Renal cortex interstitium (tissue), 11 donors: ENCODE measurements around the gene BRD1. TPM values are rescaled to one million over a fixed set of nuclear protein-coding genes. Genes with fewer than 3 reads are reported as not detected.
"Not testable (repeated sequence)": the region's sequence is repeated elsewhere in the genome, so short reads cannot be mapped to it uniquely, and the experiment has no call there.

Source experiments
- DNase-seq, 11 donors: peaks; one replicate each; pipeline ENCODE4 v3.0.0-alpha.2; 2013; ENCODE audit warnings: low read depth in 9 of 11, low spot score in 4 of 11; ENCODE audit errors: extremely low read depth in 1 of 11
- polyA plus RNA-seq, 3 donors: library from polyadenylated mRNA; unstranded; fragments of 120-200 nt; gene quantifications; one replicate each; pipeline ENCODE4 v1.2.1, GENCODE V29; 2013; ENCODE audit not compliant: insufficient read length in 3 of 3

Gene BRD1
- polyA plus RNA-seq, 3 donors, result 34.5 to 42.1 (median 41.9) TPM

DNA sequence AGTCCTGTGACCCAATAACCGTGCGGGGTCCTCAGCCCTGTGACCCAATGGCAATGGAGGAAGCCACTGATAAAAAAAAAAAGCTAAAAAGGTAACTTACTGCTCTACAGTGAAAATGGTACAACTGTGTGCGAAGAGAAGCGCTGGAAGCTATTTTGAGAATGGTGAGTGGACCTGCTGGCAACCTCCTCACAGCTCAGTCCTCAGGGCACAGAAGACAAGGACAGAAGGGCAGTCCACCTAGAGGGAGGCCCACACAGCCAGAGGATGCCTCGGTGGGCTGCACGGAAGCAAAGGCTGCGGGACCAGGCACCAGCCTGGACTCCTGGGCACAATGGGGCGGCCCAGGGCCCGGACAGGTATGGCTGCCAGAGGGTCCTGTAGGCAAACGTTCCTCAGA lies 35.6 kb downstream of the BRD1 start:
- DNase-seq, result no peak

DNA sequence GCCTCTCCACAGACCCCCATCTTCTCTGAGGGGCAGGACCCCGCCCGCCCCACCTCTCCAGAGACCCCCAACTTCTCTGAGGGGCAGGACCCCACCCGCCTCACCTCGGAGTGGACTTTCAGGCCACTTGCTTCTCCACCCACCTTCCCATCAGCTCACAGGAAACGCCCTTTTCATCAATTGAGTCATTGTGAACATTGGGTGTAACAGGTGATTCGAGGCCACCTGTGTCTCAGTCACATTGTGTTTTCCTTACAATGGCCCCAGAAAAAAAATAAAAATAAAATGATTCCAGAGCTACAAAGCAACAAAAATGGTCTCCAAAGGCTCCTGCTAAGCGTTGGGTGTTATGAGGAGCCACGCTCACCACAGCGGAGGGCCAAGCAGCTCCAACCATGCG lies 36.0 kb downstream of the BRD1 start:
- no peak for DNase-seq

DNA sequence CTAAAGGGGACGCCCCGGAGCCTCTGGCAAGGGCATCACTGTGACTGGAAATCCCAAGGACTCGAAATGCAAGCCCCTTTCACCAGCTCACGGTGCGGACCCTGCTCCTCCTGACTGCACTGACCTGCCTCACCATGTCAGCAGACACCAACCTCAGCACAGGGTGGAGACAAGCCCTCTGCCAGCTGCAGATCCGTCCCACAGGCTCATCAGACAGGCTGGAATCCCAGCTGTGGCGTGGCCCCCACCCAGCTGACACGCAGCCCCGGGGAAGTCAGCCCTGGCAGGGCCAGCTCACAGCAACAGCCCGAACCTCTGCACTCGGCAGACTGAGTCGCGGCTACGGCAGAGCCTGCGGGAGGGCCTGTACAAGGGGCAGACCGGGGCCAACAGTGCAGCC lies 36.8 kb downstream of the BRD1 start:
- DNase-seq, result no peak

DNA sequence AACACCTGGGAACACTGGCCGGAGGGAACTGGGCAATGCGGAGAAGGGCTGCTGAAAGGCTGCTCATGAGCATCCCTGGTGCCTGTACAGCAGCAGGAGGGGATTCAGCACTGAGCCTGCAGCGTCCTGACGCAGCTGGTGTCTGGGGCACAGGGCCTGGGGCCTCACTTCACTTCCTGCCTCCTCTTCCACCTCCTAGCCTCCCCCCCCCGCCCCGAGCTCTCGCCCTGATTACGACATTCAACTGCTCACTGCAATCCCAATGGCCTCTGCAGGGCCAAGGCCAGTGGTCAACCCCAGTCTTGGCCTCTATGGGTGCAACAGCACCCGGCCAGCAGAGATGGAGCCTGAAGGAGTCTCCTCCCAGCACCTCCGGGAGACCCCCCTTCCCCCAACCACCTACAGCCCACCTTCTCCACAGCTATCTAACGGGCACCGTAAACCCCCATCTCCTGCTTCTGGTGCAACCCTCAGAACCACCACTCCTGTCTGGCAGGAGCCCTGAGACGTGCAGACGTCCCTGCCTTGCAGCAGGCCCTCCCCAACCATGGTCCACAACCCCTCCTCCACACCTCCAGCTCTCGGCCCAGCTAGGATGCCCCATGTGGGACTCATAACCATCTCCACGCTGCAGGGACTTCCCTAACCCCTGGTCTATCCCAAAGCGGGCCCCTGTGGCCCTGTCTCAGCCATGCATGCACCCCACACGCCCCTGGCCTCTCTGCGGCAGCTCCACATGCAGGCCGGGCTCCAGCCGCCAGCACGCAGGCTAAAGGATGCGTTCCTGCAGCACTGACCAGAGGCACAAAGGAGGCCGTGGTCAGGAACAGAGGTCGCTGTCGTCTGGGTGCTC lies 38.2 kb downstream of the BRD1 start:
- DNase-seq, result no peak

DNA sequence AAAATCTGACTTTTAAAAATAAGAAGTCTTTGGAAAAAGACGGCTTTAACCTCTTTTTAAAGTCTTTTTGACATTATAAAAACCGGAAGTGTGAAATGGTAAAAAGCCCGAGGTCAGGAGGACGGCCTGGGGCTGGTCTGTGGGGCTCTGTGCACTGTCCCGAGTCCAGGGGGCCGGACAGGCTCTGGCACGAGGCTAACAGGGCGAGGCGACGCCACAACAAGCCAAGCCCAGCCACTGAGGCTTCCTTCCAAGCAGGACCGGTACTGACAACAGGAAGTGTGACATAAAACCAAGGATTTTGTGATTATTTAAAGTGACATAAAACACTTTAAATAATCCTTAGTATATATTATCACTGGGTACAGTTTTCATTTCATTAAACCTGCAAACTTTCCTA lies 39.2 kb downstream of the BRD1 start:
- no peak for DNase-seq

DNA sequence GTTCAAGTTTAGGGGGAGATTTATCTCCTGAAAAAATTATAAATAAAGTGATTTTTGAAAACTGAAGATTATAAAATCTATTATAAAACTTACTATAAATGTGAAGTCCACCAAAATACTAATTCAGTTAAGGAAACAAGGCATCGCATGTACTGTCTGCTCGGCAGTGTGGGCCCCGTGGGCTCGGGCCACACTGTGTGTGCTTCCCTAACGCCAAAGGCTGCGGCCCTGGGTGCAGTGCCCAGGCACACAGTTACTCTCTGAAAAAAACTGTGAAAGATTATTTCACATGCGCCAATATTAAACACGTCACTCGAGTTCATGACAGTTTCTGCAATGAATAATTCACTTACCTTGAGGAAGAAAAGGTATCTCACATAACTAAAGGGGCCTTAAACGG lies 39.8 kb downstream of the BRD1 start:
- DNase-seq, result no peak

DNA sequence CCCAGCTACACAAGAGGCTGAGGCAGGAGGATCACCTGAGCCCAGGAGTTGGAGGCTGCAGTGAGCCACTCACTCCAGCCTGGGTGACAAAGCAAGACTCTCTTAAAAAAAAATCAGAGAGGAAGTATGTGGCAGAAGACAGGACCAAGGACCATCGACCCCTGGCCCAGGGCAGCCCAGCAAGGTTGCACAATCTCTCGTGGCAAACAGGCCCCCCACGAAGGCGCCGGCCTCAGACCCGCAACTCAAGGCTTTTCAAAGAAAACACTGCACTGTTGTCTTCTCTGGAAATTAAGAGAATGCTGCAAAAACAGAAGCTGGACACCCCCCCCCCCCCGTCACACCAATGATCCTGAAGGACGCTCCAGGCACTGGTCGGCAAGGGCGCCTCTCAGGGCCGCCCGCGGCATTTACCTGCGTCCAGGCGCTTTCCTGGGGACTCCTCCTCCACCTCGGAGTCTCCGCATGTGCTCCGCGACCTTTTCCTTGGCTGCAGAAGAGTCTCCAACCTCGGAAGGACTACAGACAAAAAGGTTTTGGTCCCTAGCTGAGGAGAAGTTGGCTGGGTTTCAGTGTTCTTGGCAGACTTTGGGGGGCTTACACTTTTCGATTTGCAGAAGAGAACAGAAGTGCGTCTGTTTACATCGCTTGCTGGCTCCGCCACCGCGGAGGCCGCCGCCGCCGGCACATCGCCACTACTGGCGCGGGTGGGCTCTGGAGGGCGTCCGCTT lies 40.5 kb downstream of the BRD1 start:
- DNase-seq, result no peak

DNA sequence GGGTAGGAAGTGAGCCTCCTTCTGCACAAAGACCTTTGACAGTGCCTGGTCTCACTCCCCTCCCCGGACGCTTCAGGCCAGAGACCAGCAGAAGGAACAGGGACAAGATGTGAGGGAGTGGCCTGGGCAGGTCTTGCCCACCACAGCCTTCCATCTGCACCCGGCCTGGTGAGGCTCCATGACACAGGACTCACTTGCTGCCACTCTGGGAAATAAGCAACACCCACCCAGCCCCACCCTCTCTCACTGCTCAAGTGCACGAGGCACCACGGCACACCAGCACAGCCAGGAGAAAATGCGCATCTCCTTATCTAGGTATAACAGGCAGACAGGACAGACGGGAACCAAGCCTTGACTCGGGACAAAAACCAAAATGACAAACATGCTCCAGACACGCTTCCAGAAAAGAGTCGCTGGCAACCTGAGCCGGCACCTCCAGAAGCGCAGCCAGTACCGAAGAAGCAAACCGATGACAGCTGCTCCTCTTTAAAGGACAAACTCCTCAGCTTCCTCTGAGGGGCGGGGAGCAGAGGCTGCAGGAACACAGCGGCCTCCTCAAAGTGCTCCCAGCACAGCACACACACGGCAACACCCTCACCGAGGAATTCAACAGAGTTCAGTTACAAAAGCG lies 41.7 kb downstream of the BRD1 start:
- DNase-seq, result no peak

DNA sequence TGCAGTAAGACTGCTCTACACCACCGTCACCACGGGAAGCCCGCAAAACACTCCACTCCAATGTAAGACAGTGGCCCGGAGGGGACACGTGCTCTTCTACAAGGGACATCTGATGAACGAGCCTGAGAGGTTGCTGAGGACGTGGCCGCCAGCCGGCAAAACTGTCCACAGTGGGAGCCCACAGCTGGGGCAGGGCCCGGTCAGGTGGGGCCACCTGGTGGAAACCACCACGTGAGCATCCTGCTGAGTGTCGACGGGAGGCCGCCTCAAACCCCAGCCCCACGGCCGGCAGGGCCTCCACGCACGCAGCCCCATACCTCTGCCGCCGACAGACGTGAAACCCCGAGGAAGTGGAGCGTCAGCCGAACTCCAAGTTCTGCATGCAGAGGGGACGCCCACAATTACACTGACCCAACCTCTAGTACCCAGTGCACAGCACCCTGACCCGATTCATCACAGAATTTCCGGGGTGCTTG lies 42.6 kb downstream of the BRD1 start:
- DNase-seq, result no peak

DNA sequence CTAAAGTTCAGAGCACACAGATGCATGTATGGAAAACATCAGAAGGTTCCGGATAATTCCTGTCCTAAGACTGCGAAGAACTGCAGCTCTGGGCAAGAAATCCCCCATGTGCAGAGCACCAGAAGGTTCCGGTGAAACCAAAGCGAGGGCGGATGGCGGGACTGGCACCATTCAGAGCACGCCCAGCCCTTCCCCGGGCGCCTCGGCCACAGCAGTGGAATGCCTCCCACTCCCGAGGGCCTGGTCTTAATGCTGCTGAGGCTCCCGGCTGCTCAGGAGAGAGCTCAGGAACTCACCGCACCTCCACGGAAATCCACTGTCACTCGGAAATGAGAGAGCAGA lies 43.1 kb downstream of the BRD1 start:
- no peak for DNase-seq

DNA sequence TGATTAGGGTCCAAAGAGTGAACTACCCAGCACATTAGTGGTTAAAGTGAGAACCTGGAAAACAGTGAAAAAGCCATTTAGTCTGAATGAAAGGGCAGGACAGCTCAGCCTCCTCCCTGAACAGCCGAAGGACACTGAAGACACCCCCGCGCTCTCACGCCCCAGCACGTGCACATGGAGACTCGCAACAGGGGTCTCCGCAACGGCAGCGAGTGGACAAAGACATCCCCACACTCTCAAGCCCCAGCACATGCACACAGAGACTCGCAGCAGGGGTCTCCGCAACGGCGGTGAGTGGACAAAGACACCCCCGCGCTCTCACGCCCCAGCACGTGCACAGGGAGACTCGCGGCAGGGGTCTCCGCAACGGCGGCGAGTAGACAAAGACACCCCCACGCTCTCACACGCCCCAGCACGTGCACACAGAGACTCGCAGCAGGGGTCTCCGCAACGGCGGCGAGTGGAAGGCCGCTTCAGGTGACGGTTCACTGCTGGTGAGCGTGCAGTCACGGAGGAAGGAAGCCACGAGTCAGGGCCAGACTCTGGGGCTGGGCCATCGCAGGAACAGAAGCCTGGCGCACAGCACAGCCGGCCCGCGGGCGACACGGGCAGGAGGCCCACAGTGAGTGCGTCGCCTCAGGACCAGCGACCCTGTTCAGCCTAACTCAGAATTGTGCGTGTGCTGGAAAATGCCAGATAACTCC lies 43.6 kb downstream of the BRD1 start:
- no peak for DNase-seq

DNA sequence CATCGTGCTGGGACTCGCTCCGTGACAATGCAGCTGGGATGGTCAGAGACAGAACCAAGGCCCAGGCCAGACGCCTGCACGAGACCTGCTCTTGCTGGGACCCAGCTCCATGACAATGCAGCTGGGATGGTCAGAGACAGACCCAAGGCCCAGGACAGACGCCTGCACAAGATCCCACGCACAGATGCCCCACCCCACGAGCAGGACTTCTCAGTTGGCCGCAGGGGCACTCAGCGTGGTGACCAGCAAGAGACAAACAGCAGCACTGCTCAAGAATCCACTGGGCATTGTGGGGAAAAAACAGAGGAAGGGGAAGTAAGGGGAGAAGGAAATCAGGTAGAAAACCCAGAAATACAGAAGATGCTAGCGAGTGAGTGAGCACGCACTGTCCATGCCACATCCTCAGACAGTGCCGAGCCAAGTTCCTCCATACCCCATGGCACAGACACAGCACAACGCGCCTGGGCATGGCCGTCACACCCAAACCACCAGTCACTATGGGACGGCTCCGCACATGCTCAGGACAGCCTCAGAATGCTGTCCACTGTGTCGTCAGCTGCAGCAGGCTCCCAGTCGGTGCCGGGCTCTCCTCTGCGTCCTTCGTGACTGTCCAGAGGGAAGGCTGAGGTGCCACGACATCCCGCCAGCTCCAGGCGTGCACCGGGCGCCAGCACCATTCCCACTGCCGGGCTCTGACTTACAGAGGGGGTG lies 44.5 kb downstream of the BRD1 start:
- no peak for DNase-seq

DNA sequence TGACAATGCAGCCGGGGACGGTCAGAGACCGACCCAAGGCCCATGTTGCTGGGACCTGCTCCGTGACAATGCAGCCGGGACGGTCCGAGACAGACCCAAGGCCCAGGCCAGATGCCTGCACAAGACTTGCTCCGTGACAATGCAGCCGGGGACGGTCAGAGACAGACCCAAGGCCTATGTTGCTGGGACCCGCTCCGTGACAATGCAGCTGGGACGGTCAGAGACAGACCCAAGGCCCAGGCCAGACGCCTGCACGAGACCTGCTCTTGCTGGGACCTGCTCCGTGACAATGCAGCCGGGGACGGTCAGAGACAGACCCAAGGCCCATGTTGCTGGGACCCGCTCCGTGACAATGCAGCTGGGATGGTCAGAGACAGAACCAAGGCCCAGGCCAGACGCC lies 45.8 kb downstream of the BRD1 start:
- DNase-seq, result not testable (repeated sequence)

DNA sequence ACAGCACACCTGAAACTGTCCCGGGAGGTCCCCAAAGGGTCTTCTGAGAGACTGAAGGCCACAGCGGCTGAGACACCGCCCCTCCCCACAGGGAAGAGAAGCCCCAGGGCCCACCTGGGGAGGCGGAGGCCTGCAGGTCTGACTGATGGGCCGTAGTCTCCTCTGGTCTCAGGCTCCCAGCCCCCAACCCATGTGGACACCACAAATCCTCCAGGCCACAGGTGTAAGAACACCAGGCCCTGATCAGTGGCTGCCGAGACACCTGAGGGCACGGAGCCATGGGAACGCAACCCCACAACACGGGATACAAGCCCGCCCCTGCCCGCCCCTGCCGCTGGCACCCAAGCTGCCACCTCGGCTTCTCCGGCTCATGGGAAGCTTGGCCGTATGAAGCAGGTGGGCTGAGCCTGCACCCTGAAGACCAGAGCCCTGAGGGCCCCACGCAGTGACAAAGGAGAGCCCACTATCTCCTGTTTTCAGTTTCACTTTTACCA lies 46.3 kb downstream of the BRD1 start:
- DNase-seq, result no peak

DNA sequence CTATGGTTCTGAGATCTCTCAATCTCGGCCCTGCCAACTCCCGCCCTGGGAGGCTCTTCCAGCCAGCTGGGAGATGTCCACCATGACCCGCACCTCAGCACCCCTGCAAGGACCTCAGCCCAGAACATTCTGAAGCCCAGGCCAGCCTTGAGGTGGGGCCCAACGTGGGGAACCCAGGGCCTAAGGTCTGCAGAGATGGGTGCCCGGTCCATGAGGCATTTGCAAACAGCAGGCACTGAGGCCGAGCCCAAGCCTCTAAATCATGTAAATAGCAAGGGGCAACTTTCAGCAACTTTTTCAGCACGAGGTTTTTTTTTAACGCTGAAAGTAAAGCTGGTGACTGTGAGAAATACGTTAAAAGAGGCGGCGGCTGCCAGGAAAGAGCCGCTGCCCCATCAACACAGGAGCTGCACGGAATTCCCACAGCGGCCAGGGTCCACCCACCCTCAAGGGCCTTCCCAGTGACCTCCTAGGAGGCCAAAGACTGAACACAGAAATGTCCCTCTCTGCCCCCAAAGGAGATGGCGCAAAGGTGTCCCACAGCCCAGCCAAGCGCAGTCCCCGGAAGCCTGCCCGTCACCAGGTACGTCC lies 46.9 kb downstream of the BRD1 start:
- no peak for DNase-seq

DNA sequence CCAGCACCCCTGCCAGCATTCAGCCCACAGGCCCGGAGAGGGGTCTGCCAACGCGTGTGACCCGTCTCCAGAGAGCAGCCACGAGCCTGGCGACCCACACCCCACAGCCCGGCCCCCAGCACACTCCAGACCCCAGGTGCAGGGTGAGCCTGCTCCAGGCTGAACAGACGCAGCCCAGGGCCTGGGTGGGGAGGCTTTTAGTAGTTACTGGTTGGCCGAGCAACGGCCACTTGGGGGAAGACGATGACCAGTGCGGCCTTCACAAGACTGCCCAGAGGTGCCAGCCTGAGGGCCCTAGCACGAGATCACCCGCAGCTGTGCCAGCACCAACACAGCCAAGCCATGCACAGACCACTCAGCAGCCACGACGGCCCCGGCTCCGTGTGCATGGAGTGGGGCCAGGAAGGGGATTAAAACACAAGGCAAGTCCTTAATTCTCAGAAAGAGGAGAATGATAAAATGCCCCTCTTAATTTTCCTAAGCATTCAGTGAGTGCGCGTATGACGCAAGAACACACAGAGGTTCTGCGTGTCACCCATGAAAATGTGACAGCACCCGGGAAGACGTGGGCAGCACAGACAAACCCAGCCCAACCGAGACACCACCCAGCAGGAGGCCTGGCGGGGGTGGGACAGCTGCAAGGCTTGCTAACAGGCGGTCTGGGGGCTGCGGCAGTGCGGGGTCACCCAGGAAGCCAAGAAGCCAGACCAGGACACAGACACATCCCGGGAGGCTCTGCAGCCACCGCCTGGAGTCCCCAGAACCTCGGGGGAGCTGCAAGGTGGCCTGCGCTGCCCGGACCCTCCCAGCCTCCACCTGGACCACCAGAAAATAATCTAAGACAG lies 47.6 kb downstream of the BRD1 start:
- DNase-seq, result no peak

DNA sequence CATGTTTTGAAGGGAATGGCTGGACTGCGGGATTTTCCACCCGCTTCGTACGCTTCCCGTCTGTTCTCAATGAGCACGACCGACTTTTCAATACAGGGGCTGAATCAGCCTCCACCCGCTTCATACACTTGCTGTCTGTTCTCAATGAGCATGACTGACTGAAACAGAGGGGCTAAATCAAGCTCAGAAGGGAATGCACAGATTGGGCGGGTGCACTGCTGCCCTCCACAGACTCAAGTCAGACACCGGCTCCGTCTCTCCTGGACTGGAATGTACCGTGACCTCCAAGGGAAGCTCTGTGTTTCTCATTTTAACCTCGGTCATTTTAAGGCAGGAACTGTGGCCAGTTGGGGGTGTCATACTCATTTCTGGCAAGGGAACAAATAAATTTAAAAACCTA lies 48.5 kb downstream of the BRD1 start:
- DNase-seq, result no peak
